Measurements from ENCODE around the gene THEM5.

- TF ChIP-seq EZH2 (IDR thresholded peaks at IDR 0.05; ENCODE audit: borderline replicate concordance, low read depth, low read length, severe bottlenecking) (no peak), CTCF (IDR thresholded peaks at IDR 0.05; ENCODE audit: borderline replicate concordance, extremely low read depth, low read length, poor library complexity, severe bottlenecking) (no peak)
Observed at GRCh38 chr1:151806170-151806569, 47.3 kb downstream of the THEM5 start.
